ENCODE data around the gene ACSL4.
"Not testable (repeated sequence)": the region's sequence is repeated elsewhere in the genome, so short reads cannot be mapped to it uniquely, and the experiment has no call there.

Gene ACSL4

GRCh38 chrX:109732807-109733612 lies at the start of gene ACSL4:
Gene ACSL4 (minus strand): TSS chrX:109733257. CDS start chrX:109683363, 49,894 bp downstream.
- DNase-seq: no peak

GRCh38 chrX:109777749-109778148 lies 44.7 kb upstream of the ACSL4 start:
- DNase-seq: peak; percentile 19

- DNase-seq: no peak
These were observed 43.9 kb upstream of the ACSL4 start for GRCh38 chrX:109776986-109777385.

- no peak for DNase-seq
These were observed 43.4 kb upstream of the ACSL4 start for GRCh38 chrX:109776432-109776831.

- no peak for DNase-seq
These were observed 42.3 kb upstream of the ACSL4 start for GRCh38 chrX:109775386-109775785.

- no peak for DNase-seq
These were observed 41.6 kb upstream of the ACSL4 start for GRCh38 chrX:109774706-109775105.

- no peak for DNase-seq
These were observed 41.1 kb upstream of the ACSL4 start for GRCh38 chrX:109774136-109774535.

GRCh38 chrX:109773374-109773773 lies 40.3 kb upstream of the ACSL4 start:
- DNase-seq: no peak

GRCh38 chrX:109770780-109771179 lies 37.7 kb upstream of the ACSL4 start:
- no peak for DNase-seq

- DNase-seq: no peak
These were observed 27.8 kb upstream of the ACSL4 start for GRCh38 chrX:109760922-109761250.

- DNase-seq: peak; percentile 1
These were observed 27.3 kb upstream of the ACSL4 start for GRCh38 chrX:109760209-109760921.

GRCh38 chrX:109753256-109753655 lies 20.2 kb upstream of the ACSL4 start:
- DNase-seq: no peak

- no peak for DNase-seq
These were observed 18.6 kb upstream of the ACSL4 start for GRCh38 chrX:109751698-109752097.

- DNase-seq: no peak
These were observed 16.1 kb upstream of the ACSL4 start for GRCh38 chrX:109749207-109749606.

GRCh38 chrX:109747681-109748080 lies 14.6 kb upstream of the ACSL4 start:
- DNase-seq: no peak

GRCh38 chrX:109742722-109743121 lies 9.7 kb upstream of the ACSL4 start:
- DNase-seq: no peak

- not testable (repeated sequence) for DNase-seq
These were observed 7.8 kb upstream of the ACSL4 start for GRCh38 chrX:109740896-109741295.

GRCh38 chrX:109740433-109740809 lies 7.4 kb upstream of the ACSL4 start:
- no peak for DNase-seq

- DNase-seq: no peak
These were observed 6.8 kb upstream of the ACSL4 start for GRCh38 chrX:109739625-109740432.

- DNase-seq: no peak
These were observed 2.2 kb upstream of the ACSL4 start for GRCh38 chrX:109735202-109735744.

- DNase-seq: no peak
These were observed 591 bp upstream of the ACSL4 start for GRCh38 chrX:109733613-109734083.

- DNase-seq: no peak
These were observed 848 bp downstream of the ACSL4 start for GRCh38 chrX:109732017-109732801.
